T-helper 1 cell treated with Interleukin-12 subunit alpha and Interleukin-12 subunit beta and Interleukin-4 antibody, amounts not matched to agents 30 ng/mL and 1 ng/mL, for 36 hours (primary cell): ENCODE measurements around the gene PDLIM5. TPM values are rescaled to one million over a fixed set of nuclear protein-coding genes. Genes with fewer than 3 reads are reported as not detected.

Experiments used
- intact Hi-C: fragments of 100-400 bp; cut with micrococcal nuclease; formaldehyde crosslinking; loops from one replicate; pipeline ENCODE4 v1.15.1; 2024
- total RNA-seq: library from RNA; stranded (reverse); gene quantifications from 2 replicates; pipeline ENCODE4 v1.2.3, GENCODE V29; 2022

The PDLIM5 gene
- total RNA-seq, 1 donor from 2014 or later: 18.5 TPM

DNA sequence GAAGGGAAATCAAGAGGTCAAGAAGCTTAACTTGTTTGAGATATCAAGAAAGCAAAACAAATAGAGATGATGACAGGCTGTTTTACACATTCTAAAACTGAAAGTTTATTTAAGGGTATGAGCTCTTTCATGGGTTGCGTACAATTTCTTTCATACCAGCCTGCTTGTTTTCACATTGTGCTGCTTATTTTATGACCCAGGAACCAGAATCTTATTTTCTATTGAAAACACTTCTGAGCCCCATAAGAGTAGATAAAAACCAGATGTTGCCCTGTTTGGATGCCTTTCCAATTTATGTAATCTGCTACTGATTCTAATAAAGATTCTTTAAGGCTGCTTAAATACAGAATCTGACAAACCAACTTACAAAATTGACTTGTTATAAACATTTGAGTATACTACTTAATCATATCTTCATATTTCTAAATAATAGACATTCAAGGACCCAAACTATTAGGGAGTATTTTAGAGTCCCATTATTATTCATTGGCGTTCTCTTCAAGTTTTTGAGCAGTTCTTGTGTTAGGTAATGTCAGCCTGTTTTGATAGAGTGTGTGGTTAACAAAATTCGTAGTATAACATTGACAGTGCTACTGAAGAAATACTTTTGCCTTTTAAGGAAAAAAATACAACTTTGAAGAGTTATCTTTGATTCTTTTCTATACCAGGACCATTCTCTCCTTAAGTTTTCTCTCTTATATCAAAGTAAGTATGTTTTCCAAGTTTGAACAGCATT is 74.4 kb downstream of the PDLIM5 start:
- intact Hi-C loops: no loop called here

DNA sequence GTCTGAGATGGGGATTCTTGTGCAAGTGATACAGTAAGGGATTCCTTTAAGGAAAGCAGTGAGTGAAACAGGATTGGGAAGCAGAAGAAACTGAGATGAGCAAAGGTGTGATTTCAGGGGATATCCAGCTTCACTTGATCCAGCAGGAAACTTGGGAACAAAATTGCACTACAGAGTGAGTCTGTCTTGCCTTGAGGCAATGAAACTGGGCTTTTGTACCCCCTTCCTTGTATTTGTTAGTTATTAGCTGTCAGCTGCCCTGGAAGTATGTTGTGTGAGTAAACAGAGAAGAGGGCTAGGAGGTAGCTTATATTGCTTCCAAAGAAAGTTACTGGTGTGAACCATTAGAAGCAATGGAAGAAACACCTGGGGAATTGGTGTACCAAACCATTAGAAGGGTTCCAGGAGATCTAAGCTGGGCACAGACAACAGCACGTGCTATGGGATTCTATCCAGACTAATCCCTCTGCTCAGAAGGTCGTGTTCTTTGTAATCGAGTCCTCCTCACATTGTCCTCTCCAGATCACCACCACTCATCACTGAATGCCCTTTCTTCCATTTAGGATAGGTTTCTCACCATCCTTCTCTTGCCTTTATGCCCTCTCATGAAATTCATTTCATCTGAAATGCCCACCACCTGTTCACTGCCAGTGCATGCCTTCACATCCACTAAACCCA is 76.0 kb downstream of the PDLIM5 start:
- intact Hi-C loops: no loop called here

- intact Hi-C loops: no loop called here
These were observed 77.2 kb downstream of the PDLIM5 start for GRCh38 chr4:94528792-94529451.

- intact Hi-C loops: no loop called here
These were observed 78.3 kb downstream of the PDLIM5 start for GRCh38 chr4:94530073-94530472.

DNA sequence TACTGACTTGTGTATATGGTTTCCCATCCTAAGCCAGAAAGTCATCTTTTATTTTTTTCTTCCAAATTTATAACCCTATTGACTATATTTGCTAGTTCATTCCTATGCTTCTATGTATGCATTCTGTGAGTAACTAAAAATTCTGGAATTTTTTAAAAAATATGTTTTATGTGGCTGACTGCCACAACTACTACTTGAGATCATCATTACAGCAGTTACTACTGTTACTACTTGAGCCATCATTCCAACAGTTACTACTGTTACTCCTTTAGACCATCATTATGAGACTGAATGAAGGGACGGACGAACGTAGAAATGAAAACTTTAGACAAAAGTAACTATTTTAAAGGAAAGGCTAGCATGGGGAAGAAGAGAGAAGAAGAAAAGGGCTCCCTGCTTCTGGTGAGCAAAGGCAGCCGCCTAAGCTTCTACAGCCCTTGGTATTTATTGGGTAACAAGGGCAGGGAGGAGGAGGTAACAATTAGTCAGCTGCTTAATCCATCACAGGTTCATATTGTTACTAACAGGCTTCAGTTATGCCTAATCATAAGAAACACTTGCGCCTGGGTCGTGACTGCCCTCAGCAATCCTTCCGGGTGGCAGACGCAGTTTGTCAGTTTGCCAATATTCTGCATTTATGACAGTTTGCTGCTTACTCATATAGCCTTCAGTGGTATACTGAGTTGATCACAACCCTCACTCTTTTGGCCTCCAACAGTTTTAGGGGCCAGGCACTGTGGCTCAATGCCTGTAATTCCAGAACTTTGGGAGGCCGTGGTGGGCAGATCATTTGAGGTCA is 80.4 kb downstream of the PDLIM5 start:
- intact Hi-C loops: no loop called here

- intact Hi-C loops: no loop called here
These were observed 81.9 kb downstream of the PDLIM5 start for GRCh38 chr4:94533405-94534223.

GRCh38 chr4:94534401-94535312 is 82.9 kb downstream of the PDLIM5 start:
- intact Hi-C loops: no loop called here

GRCh38 chr4:94536049-94536448 is 84.3 kb downstream of the PDLIM5 start:
- intact Hi-C loops: no loop called here

DNA sequence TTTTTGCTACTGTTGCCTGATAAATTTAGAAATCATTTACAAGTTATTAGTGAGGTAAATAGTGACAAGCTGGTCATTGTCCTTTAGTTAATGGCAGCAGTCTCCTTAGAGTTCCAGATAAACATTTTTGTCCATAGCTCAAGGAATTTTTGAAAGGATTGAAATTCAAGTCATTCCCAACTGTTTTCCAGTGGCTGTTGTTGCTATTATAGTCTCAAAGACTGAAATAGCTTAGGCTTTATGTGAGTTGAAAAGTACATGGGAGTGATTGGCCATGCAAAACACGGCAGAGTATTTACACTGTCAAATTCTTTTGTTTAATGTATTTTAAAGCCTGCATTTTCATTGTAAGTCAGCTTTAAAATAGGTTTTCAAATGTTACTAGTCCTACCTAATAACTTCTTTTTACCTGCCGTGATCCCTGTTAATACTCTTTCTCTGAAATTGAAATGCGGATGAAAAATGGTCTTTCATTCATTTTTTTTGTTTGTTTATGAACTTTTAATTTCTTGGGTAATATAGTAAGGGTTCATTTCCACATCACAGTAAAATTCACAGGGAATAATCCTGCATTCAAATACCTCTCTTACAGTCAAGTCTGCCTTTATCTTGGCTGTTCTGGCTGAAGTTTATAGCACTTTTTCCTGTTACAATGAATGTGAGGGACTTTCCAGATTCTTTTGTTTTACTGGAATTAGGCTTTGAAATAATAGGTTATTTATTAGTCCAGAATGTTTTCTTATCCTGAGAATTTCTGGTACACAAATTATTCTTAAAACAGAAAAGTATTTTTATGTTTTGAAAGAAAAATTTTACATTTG is 85.1 kb downstream of the PDLIM5 start:
- intact Hi-C loops: no loop called here

GRCh38 chr4:94537921-94538628 is 86.3 kb downstream of the PDLIM5 start:
- intact Hi-C loops: no loop called here

GRCh38 chr4:94540476-94540875 is 88.7 kb downstream of the PDLIM5 start:
- intact Hi-C loops: no loop called here

DNA sequence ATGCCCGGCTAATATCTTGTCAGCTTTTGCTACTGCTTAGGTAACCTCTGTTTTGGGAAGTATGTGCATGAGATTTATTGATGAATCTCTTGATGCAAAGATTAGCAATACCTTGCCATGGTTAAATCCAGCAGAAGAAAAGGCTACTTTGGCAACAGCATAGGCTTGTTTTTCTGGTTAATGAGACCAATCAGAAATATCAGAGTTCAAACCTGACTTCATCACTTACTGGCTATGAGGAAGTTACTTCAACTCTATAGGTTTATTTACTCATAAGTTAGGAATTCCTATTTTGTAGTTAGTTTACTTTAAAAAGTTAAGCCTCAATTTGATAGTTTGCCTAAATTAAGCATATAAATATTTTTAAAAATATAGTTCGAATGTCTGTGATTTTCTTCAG is 93.1 kb downstream of the PDLIM5 start:
- intact Hi-C loops: no loop called here

DNA sequence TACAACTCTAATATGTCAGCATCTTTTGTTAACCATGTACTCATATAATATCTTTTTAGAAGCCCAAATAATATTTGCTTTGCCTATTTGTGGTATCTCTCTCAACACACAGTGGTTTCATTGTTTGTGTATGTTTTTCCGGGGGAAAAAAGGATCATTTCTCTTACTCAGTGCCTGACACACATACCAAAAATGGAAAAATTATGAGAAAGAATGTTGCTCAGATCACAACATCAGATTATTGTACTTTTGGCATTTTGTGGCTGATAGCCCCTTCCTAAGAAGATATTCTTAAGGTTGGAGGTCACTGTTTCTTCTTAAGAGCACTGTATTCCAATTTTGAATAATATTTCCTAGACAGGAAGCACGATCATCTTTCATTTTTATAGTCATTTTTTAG is 93.6 kb downstream of the PDLIM5 start:
- intact Hi-C loops: no loop called here

DNA sequence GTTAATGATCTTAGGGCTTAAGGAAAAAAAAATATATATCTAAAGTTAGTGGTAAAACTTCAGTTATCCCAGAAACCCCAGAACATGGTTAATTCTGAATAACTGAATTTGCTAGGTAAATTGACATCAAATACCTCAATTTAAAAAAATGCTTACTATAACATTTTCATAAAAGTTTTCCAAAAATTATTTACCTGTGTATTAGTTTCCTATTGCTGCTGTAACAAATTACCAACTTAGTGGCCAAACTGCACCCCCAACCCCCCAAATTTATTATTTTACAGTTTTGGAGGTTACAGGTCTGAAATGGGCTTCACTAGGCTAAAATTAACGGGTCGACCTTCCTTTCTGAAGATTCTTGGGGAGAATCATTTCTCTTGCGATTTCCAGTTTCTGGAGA is 95.2 kb downstream of the PDLIM5 start:
- intact Hi-C loops: no loop called here

- intact Hi-C loops: no loop called here
These were observed 96.8 kb downstream of the PDLIM5 start for GRCh38 chr4:94548571-94548970.

DNA sequence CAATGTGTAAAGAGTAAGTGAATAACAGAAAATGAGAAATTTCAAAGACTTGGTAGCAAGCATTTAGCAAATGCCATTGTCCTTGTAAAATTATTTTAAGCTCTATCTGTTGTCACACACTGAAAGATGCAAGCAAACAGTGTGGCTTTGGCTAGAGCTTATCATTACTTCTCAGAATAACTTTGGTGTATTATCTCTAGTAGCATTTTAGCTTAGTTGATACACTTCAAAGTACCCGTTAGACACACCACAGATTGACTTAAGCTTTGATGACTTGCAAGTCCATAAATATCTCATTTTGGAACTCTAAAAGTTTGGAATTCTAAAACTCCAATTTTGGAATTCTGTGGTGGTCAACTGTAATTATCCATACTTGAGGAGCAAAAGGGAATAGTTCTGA is 98.6 kb downstream of the PDLIM5 start:
- intact Hi-C loops: no loop called here

DNA sequence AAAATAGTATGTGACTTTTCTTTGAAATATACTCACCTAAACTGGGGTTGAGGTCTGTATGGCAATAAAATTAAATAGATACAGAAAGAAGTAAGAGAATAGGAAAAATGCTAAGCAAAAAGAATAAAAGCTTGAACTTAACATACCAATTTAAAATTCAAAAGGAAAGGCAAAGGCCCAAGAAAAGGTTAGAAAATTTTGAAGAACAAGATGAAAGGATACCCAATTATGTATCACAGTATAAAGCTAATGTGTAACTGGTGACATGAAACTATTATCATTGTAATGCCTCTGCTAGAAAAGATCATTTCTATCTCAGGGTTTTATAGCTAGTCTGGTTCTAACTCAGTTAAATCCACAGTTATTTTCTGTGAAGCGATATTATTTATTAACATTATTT is 99.1 kb downstream of the PDLIM5 start:
- intact Hi-C loops: no loop called here
